ENCODE data around the gene KHDC4. TPM values are rescaled to one million over a fixed set of nuclear protein-coding genes. Genes with fewer than 3 reads are reported as not detected.

KHDC4 gene
- 15.7 to 25.6 TPM (median 24.0 TPM) in 5 replicates for total RNA-seq (2022; extraction: Qiagen RNA extraction)

GRCh38 chr1:155934097-155934935 lies at the start of gene KHDC4:
KHDC4 (minus strand) TSS chr1:155934413; CDS start chr1:155934373, 40 bp downstream.

GRCh38 chr1:155978325-155978972 lies 44.2 kb upstream of the KHDC4 start, which contains the start of gene ARHGEF2:
ARHGEF2 (minus strand) TSS chr1:155978547; CDS start chr1:155978427, 120 bp downstream.

GRCh38 chr1:155940993-155941844 lies 7.0 kb upstream of the KHDC4 start, which contains the start of gene RXFP4:
RXFP4 (plus strand) TSS chr1:155941638; CDS start chr1:155941710, 72 bp downstream.

GRCh38 chr1:155911156-155912055 lies 22.8 kb downstream of the KHDC4 start, which contains the start of gene RIT1:
RIT1 (minus strand) TSS chr1:155911349; CDS start chr1:155910761, 588 bp downstream.

Other genes starting within 250 kb of the KHDC4 start
- gene YY1AP1, start 245.6 kb downstream of the KHDC4 start, total RNA-seq (2022; extraction: Qiagen RNA extraction): 42.0 to 48.1 TPM (median 44.1 TPM) in 5 replicates
- gene DAP3, start 245.3 kb downstream of the KHDC4 start, total RNA-seq (2022; extraction: Qiagen RNA extraction): 111 to 152 TPM (median 116 TPM) in 5 replicates
- 12.2 to 14.0 TPM (median 13.5 TPM) in 5 replicates for gene GON4L, start 77.2 kb downstream of the KHDC4 start, total RNA-seq (2022; extraction: Qiagen RNA extraction)
- 0.94 to 1.5 TPM (median 1.2 TPM) in 5 replicates for gene SYT11, start 74.8 kb downstream of the KHDC4 start, total RNA-seq (2022; extraction: Qiagen RNA extraction)
- 19.9 to 23.6 TPM (median 20.5 TPM) in 5 replicates for gene RIT1, start 23.1 kb downstream of the KHDC4 start, total RNA-seq (2022; extraction: Qiagen RNA extraction)
- gene RXFP4, start 7.2 kb upstream of the KHDC4 start, total RNA-seq (2022; extraction: Qiagen RNA extraction): not detected in 5 replicates
- 33.4 to 39.1 TPM (median 36.2 TPM) in 5 replicates for gene ARHGEF2, start 44.1 kb upstream of the KHDC4 start, total RNA-seq (2022; extraction: Qiagen RNA extraction)
- 250 to 268 TPM (median 263 TPM) in 5 replicates for gene SSR2, start 86.5 kb upstream of the KHDC4 start, total RNA-seq (2022; extraction: Qiagen RNA extraction)
- gene UBQLN4, start 119.4 kb upstream of the KHDC4 start, total RNA-seq (2022; extraction: Qiagen RNA extraction): 32.9 to 41.6 TPM (median 39.7 TPM) in 5 replicates
- 152 to 169 TPM (median 157 TPM) in 5 replicates for gene LAMTOR2, start 120.4 kb upstream of the KHDC4 start, total RNA-seq (2022; extraction: Qiagen RNA extraction)
- 0.29 TPM in 1 of 5 replicates, not detected in the others for gene RAB25, start 126.7 kb upstream of the KHDC4 start, total RNA-seq (2022; extraction: Qiagen RNA extraction)
- gene MEX3A, start 148.1 kb upstream of the KHDC4 start, total RNA-seq (2022; extraction: Qiagen RNA extraction): 1.2 to 2.4 TPM (median 1.6 TPM) in 5 replicates
- gene LMNA, start 180.3 kb upstream of the KHDC4 start, total RNA-seq (2022; extraction: Qiagen RNA extraction): 612 to 781 TPM (median 765 TPM) in 5 replicates
- gene SEMA4A, start 219.2 kb upstream of the KHDC4 start, total RNA-seq (2022; extraction: Qiagen RNA extraction): 0.33 to 0.43 TPM (median 0.38 TPM) in 5 replicates